NCI-H146 treated with DMSO at 0.1 percent for 48 hours (cell line): ENCODE data around the gene ILDR2.

Experiments
- DNase-seq: peaks from one replicate; lab custom pipeline; 2025; ENCODE audit not compliant: unreplicated experiment; lab: John Stamatoyannopoulos, UW

ILDR2 gene, protein sequence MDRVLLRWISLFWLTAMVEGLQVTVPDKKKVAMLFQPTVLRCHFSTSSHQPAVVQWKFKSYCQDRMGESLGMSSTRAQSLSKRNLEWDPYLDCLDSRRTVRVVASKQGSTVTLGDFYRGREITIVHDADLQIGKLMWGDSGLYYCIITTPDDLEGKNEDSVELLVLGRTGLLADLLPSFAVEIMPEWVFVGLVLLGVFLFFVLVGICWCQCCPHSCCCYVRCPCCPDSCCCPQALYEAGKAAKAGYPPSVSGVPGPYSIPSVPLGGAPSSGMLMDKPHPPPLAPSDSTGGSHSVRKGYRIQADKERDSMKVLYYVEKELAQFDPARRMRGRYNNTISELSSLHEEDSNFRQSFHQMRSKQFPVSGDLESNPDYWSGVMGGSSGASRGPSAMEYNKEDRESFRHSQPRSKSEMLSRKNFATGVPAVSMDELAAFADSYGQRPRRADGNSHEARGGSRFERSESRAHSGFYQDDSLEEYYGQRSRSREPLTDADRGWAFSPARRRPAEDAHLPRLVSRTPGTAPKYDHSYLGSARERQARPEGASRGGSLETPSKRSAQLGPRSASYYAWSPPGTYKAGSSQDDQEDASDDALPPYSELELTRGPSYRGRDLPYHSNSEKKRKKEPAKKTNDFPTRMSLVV

GRCh38 chr1:166975361-166976129 lies at the start of gene ILDR2:
Gene ILDR2, minus strand, starts transcription at chr1:166975540. Its CDS starts 272 bp downstream, at chr1:166975268.
- peak; percentile 40 for DNase-seq

DNA sequence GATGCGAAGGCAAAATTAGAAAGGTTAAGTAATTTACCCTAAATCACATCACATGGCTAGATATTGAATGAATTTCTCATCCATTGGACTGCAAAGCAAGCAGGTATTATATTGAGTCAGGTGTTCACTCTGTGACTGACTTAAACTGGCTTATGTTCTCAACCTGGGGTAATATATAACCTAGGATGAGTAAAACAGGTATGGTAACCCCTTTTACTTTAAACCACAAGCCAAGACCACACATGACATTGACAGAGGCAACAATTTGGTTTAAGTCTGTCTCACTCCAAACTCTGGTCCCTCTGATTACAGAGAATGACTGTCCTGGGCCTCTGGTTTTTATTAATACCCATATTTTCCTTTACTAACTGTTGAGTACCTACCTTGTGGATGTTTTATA lies 47.0 kb upstream of the ILDR2 start:
- DNase-seq: no peak

- DNase-seq: no peak
Observed at GRCh38 chr1:167016100-167016750, 40.9 kb upstream of the ILDR2 start.

GRCh38 chr1:167013108-167013929 lies 38.0 kb upstream of the ILDR2 start:
- DNase-seq: no peak

DNA sequence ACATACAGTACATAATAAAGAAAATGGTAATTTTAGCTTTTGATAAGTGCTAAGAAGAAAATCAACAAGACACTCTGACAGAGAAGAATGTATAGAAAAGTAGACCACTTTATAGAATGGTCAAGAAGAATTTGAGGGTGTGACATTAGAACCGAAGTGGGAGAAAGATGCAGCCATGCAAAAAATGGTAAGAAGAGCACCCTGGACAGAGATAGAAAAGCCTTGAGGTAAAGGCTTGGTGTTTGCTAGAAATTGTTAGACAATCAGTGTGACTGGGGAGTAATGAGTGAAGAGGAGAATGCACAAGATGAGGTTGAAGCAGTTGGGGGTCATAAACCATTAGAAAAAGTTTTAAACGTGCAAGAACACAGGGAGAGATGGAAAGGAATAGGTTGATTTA lies 37.2 kb upstream of the ILDR2 start:
- no peak for DNase-seq

- DNase-seq: no peak
Observed at GRCh38 chr1:167011560-167012191, 36.3 kb upstream of the ILDR2 start.

- DNase-seq: no peak
Observed at GRCh38 chr1:167003711-167004110, 28.4 kb upstream of the ILDR2 start.

- no peak for DNase-seq
Observed at GRCh38 chr1:167002354-167002753, 27.0 kb upstream of the ILDR2 start.

- no peak for DNase-seq
Observed at GRCh38 chr1:167000546-167000945, 25.2 kb upstream of the ILDR2 start.

DNA sequence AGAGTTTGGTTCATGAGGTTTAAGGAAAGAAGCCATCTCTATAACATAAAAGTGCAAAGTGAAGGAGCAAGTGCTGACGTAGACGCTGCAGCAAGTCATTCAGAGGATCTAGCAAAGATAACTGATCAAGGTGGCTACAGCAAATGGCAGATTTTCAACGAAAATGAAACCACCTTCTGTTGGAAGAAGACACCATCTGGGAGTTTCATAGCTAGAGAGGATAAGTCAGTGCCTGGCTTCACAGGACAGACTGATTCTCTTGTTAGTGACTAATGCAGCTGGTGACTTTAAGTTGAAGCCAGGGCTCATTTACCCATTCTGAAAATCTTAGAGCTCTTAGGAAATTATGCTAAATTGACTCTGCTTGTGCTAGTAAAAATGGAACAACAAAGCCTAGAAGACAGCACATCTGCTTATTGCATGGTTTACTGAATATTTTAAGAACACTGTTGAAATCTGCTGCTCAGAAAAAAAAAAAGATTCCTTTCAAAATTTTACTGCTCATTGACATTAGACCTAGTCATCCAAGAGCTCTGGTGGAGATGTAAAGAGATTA lies 24.2 kb upstream of the ILDR2 start:
- no peak for DNase-seq

DNA sequence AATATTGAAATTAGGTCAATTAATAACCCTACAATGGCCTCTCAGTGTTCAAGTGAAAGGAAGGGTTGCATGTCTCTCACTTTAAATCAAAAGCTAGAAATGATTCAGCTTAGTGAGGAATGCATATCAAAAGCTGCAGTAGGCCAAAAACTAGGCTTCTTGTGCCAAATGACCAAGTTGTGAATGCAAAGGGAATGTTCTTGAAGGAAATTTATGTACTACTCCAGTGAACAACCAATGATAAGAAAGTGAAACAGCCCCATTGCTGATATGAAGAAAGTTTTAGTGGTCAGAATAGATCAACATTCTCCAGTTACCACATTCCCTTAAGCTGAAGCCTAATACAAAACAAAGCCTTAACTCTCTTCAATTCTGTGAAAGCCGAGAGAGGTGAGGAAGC lies 23.7 kb upstream of the ILDR2 start:
- DNase-seq: no peak

DNA sequence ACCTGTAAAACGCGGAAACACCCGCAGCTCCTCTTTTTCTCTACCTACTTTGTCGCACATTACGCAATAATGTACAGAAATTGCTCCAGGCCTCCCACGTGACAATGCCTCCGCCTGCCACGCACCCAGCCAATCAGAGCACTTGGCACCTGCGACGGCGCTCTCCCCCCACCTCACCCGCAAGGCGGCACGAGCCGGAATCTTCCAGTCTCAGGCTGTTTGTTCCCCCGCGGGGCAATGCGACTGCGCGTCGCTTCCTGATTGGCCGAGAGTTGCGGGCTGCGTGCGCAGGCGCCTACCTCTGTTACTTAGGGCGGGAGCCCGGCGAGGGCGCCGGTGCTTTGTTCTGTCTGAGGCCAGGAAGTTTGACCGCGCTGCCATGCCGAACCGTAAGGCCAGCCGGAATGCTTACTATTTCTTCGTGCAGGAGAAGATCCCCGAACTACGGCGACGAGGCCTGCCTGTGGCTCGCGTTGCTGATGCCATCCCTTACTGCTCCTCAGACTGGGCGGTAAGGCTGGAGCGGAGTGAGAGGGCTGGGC lies 13.7 kb upstream of the ILDR2 start, which contains the start of gene MAEL:
Gene MAEL, plus strand, starts transcription at position 307 of the 542 bp plus-strand sequence. Its CDS starts 73 bp downstream, at position 380.
- DNase-seq: no peak

DNA sequence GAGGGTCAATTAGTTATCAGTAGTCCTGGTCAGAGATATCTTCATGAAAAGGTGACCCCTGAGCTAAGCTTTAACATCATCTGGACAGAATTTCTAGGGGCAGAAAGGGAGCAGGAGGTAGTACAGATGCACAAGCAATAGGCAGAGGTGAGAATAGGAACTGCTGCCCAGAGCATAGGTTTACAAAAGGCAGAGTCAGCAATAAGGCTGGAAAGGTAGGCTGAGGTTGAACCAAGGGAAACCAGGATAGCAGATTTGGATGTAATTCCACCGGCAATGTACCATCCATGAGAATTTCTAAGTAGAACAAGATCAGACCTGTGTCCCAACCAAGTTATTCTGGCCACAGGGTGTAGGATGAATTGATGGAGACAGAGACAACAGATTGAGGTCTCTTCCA lies 6.2 kb upstream of the ILDR2 start:
- DNase-seq: no peak

DNA sequence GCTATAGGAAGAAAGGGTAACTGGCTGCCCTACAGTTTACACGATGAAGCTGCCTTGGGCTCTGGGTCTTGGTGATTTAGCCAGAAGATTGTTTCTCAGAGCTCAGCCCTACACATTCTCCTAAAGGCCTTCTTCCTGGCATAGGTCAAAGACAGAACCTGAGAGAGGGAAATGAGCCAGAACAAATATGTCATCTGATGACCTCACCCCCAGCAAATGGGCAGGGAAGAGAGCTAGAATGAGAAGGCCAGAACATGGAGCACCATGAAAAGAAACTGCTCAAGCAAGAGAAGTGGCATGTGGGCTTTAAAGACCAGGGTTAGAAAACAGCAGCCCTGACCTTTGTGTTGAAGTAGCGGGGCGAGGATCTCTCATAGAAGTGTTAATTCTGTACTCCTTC lies 5.5 kb upstream of the ILDR2 start:
- DNase-seq: peak; percentile 73

DNA sequence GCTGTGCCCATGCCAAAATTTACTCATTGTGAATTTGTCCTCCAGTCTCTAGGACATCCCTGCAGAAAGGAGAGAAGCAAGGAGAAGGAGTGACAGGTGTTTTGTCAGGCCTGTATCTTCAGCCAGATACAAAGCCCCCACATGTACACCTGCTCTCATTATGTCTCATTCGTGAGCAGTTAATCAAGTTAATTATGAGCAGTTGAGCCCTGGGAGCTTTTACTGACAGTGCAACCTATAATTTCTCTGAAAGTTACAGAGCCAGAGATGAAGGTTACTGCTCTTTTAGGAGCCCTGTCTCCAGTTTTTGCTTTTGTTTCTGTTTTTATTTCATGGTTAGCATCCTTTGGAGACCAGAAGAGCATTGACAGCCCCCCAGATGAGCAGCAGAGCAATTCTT lies 5.0 kb upstream of the ILDR2 start:
- DNase-seq: peak; percentile 74

GRCh38 chr1:166978821-166979220 lies 3.5 kb upstream of the ILDR2 start:
- no peak for DNase-seq

DNA sequence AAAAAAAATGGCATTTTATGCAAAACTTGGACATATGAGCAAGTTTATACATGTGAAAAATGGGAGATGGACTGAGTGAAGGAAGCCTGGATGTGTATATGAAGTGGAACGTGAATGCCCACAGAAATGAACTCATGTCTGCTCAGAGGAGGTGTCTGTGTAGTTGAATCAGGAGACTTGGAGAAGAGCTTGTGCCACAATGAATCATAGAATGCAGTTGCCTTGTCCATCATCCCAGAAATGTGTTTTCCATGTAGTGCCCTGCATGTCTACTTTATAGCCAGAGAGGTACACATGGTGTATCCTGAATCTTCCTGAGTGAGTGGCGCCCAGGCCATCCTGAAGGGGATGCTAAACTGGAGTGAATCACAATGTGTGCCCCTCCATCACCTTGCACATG lies 2.6 kb upstream of the ILDR2 start:
- DNase-seq: no peak

DNA sequence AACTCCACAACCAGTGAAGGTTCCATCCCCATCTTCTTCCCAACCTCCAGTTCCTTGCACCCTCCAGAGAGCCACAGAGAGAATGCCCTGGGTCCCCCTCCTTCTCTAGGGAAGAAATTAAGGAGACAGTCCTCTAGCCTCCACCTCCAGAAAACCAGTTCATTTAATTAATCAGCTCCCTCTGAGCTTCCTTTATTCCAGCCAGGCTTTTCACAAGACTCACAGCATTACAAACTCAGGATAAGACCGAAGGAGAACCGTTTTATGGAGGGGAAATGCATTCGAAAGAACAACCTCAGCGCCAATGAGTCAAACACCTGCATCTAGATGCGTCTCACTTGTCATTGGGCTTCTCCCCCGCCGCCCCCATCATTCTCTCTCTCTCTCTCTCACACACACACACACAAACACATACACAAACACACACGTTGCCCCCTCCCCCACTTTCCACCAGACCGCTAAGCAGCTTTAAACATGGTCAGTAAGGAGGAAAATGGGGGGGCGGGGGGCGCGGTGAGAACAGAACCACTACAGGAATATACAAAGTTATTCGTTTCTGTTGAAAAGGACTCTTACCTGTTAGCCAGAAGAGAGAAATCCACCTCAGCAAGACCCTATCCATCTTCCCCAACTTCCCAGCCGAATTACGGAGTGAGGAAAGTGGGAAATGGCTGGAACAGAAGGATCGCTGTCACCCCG lies 544 bp downstream of the ILDR2 start:
- peak; percentile 59 for DNase-seq

GRCh38 chr1:166972826-166973225 lies 2.5 kb downstream of the ILDR2 start:
- no peak for DNase-seq
